ENCODE results near the gene ANKRD18B. TPM values are rescaled to one million over a fixed set of nuclear protein-coding genes. Genes with fewer than 3 reads are reported as not detected.
A peak's percentile ranks its signal among the peaks of the same experiment; 100 is the strongest.
"Not testable (repeated sequence)": the region's sequence is repeated elsewhere in the genome, so short reads cannot be mapped to it uniquely, and the experiment has no call there.

Gene ANKRD18B
- total RNA-seq, 2 donors from 2014 or later: 1.1 TPM; not detected in 1

- ATAC-seq; intact Hi-C loops (cut with DNase I); DNase-seq: not testable (repeated sequence)
Observed at GRCh38 chr9:33596974-33597373, 72.9 kb downstream of the ANKRD18B start.

GRCh38 chr9:33597386-33597785, 73.3 kb downstream of the ANKRD18B start:
- DNase-seq; intact Hi-C loops (cut with DNase I); ATAC-seq: not testable (repeated sequence)

GRCh38 chr9:33598796-33599379, 74.8 kb downstream of the ANKRD18B start:
- ATAC-seq; intact Hi-C loops (cut with DNase I); DNase-seq: not testable (repeated sequence)

GRCh38 chr9:33600911-33601310, 76.9 kb downstream of the ANKRD18B start:
- DNase-seq; intact Hi-C loops (cut with DNase I); ATAC-seq: not testable (repeated sequence)

- intact Hi-C loops (cut with DNase I); ATAC-seq; DNase-seq: not testable (repeated sequence)
Observed at GRCh38 chr9:33604249-33604648, 80.2 kb downstream of the ANKRD18B start.

GRCh38 chr9:33604936-33605335, 80.9 kb downstream of the ANKRD18B start:
- DNase-seq; intact Hi-C loops (cut with DNase I): not testable (repeated sequence)
- peak; percentile 84 to 92 for ATAC-seq

GRCh38 chr9:33611358-33611757, 87.3 kb downstream of the ANKRD18B start:
- DNase-seq (no peak), ATAC-seq (no peak)
- intact Hi-C loops (cut with DNase I): no loop called here

- DNase-seq; intact Hi-C loops (cut with DNase I); ATAC-seq: not testable (repeated sequence)
Observed at GRCh38 chr9:33612410-33612809, 88.4 kb downstream of the ANKRD18B start.

GRCh38 chr9:33614001-33614687, 90.1 kb downstream of the ANKRD18B start:
- intact Hi-C loops (cut with DNase I): no loop called here
- ATAC-seq: no peak

GRCh38 chr9:33618370-33618769, 94.3 kb downstream of the ANKRD18B start:
- DNase-seq; intact Hi-C loops (cut with DNase I); ATAC-seq: not testable (repeated sequence)

More at GRCh38 chr9:33614001-33614687, 90.1 kb downstream of the ANKRD18B start:
- DNase-seq: no peak

- no peak for DNase-seq
- intact Hi-C loops (cut with DNase I): no loop called here
- no peak for ATAC-seq
Observed at GRCh38 chr9:33619666-33620404, 95.8 kb downstream of the ANKRD18B start.

- intact Hi-C loops (cut with DNase I): no loop called here
- no peak for ATAC-seq
- DNase-seq: no peak
Observed at GRCh38 chr9:33620738-33621439, 96.8 kb downstream of the ANKRD18B start.

Other genes with a start within 250 kb of the ANKRD18B start
- gene NFX1, start 233.7 kb upstream of the ANKRD18B start, total RNA-seq: 10 to 100 TPM; 23.0 to 35.4 TPM
- 100 to 1,000 TPM in 1 of 2 donors, 10 to 100 TPM in 1; 51.8 to 123 TPM for gene AQP7, start 121.7 kb upstream of the ANKRD18B start, total RNA-seq
- 10 to 100 TPM; 14.0 to 22.5 TPM for gene AQP3, start 76.7 kb upstream of the ANKRD18B start, total RNA-seq
- 10 to 100 TPM; 13.9 to 24.9 TPM for gene NOL6, start 50.3 kb upstream of the ANKRD18B start, total RNA-seq